Sigmoid colon (tissue), 4 donors: ENCODE results near the gene MPZ.

ENCODE experiments used
- POLR2AphosphoS5 ChIP-seq, 4 donors: sonication (generic); formaldehyde crosslinking; IDR thresholded peaks; one replicate each; pipeline ENCODE4 v1.6.1; 2017; ENCODE audit warnings: antibody characterized with exemption in 4 of 4
- TF ChIP-seq, protein P1 (sequence below), 4 experiments: fragments of 450-650 bp in 3 of 4; fragments of 200-600 bp in 1 of 4; IDR thresholded peaks; one replicate each; pipeline ENCODE4 v1.5.1; 2016 to 2019; ENCODE audit warnings: antibody characterized with exemption in 4 of 4, mild to moderate bottlenecking in 3 of 4, moderate library complexity in 2 of 4

DNA sequence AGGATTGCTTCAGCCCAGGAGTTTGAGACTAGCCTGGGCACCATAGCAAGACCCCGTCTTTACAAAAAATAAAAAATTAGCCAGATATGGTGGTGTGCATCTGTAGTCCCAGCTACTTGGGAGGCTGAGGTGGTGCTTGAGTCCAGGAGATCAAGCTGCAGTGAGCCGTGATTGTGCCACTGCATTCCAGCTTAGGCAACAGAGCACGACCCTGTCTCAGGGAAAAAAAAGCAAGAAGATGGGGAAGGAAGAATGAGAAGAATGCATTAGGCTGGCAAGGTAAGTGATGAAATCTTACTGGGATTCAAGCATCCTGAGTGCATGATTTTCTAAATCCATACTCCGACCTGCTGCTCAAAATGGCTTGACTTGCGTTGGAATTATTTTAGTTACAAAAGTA lies 44.5 kb downstream of the MPZ start:
- TF ChIP-seq, protein P1, sequence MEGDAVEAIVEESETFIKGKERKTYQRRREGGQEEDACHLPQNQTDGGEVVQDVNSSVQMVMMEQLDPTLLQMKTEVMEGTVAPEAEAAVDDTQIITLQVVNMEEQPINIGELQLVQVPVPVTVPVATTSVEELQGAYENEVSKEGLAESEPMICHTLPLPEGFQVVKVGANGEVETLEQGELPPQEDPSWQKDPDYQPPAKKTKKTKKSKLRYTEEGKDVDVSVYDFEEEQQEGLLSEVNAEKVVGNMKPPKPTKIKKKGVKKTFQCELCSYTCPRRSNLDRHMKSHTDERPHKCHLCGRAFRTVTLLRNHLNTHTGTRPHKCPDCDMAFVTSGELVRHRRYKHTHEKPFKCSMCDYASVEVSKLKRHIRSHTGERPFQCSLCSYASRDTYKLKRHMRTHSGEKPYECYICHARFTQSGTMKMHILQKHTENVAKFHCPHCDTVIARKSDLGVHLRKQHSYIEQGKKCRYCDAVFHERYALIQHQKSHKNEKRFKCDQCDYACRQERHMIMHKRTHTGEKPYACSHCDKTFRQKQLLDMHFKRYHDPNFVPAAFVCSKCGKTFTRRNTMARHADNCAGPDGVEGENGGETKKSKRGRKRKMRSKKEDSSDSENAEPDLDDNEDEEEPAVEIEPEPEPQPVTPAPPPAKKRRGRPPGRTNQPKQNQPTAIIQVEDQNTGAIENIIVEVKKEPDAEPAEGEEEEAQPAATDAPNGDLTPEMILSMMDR (IDR thresholded peaks at IDR 0.05), result no peak
- no peak for TF ChIP-seq POLR2AphosphoS5 (IDR thresholded peaks at IDR 0.05)
